ENCODE results near the gene FBXO34.

DNA sequence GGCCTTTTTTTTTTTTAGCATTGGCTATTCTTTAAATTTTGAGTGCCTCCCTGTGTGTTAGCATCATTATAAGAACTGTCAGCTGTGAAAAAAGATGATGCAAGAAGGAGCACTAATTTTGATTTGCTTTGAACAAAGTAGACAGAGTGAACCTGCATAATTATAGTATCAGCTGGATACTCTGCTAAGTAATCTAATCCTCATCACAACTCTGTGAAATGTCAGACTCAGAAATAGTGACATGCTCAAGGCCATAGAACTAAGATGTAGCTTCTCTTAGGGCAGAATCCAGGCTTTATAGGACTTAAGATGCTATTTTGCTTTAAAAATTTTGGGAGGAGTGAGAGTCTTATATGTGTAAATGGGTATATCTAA, 31.9 kb downstream of the FBXO34 start:
- TF ChIP-seq, protein P1, sequence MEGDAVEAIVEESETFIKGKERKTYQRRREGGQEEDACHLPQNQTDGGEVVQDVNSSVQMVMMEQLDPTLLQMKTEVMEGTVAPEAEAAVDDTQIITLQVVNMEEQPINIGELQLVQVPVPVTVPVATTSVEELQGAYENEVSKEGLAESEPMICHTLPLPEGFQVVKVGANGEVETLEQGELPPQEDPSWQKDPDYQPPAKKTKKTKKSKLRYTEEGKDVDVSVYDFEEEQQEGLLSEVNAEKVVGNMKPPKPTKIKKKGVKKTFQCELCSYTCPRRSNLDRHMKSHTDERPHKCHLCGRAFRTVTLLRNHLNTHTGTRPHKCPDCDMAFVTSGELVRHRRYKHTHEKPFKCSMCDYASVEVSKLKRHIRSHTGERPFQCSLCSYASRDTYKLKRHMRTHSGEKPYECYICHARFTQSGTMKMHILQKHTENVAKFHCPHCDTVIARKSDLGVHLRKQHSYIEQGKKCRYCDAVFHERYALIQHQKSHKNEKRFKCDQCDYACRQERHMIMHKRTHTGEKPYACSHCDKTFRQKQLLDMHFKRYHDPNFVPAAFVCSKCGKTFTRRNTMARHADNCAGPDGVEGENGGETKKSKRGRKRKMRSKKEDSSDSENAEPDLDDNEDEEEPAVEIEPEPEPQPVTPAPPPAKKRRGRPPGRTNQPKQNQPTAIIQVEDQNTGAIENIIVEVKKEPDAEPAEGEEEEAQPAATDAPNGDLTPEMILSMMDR (IDR thresholded peaks at IDR 0.05): no peak
- no peak for TF ChIP-seq POLR2A (IDR thresholded peaks at IDR 0.05)
